H9 (cell line): ENCODE results near the gene GAREM1. TPM values are rescaled to one million over a fixed set of nuclear protein-coding genes. Genes with fewer than 3 reads are reported as not detected.

Source experiments
- DNase-seq: peaks from one replicate; pipeline ENCODE4 v3.0.0-alpha.2; 2017
- H2AFZ ChIP-seq: one replicate; pipeline ENCODE4 v1.6.1; 2013; ENCODE audit warnings: mild to moderate bottlenecking, low read length, control low read depth, moderate library complexity
- H2AK5ac ChIP-seq: 2 replicates; pipeline ENCODE4 v1.6.1; 2013; ENCODE audit warnings: low read length, control low read depth, mixed read lengths; ENCODE audit not compliant: insufficient read length
- H2BK120ac ChIP-seq: one replicate; pipeline ENCODE4 v1.6.1; 2013; ENCODE audit warnings: low read depth, mild to moderate bottlenecking, low read length, control low read depth, inconsistent platforms; ENCODE audit not compliant: poor library complexity, severe bottlenecking
- H2BK12ac ChIP-seq: 2 replicates; pipeline ENCODE4 v1.6.1; 2013; ENCODE audit warnings: low read length, control low read depth, mixed read lengths, low read depth; ENCODE audit not compliant: insufficient read length
- H2BK15ac ChIP-seq: 2 replicates; pipeline ENCODE4 v1.6.1; 2013; ENCODE audit warnings: low read depth, low read length, control low read depth
- H2BK20ac ChIP-seq: one replicate; pipeline ENCODE4 v1.6.1; 2013; ENCODE audit warnings: low read depth, mild to moderate bottlenecking, low read length, control low read depth, inconsistent platforms; ENCODE audit not compliant: poor library complexity, severe bottlenecking
- H2BK5ac ChIP-seq: 2 replicates; pipeline ENCODE4 v1.6.1; 2013; ENCODE audit warnings: low read length, control low read depth, mixed read lengths; ENCODE audit not compliant: insufficient read length
- H3K14ac ChIP-seq: 2 replicates; pipeline ENCODE4 v1.6.1; 2013; ENCODE audit warnings: low read length, control low read depth; ENCODE audit not compliant: insufficient read depth
- H3K18ac ChIP-seq: 2 replicates; pipeline ENCODE4 v1.6.1; 2013; ENCODE audit warnings: low read depth, mild to moderate bottlenecking, mixed read lengths, low read length, control low read depth; ENCODE audit not compliant: insufficient read length
- H3K23ac ChIP-seq: 2 replicates; pipeline ENCODE4 v1.6.1; 2013; ENCODE audit warnings: low read length, control low read depth, mixed read lengths, low read depth; ENCODE audit not compliant: insufficient read length
- H3K23me2 ChIP-seq: 2 replicates; pipeline ENCODE4 v1.6.1; 2013; ENCODE audit warnings: low read depth, mild to moderate bottlenecking, mixed read lengths, low read length, control low read depth; ENCODE audit not compliant: insufficient read length, poor library complexity, severe bottlenecking
- H3K27ac ChIP-seq: 2 replicates; pipeline ENCODE4 v1.5.1; 2013; ENCODE audit warnings: low read length, control low read depth, mixed read lengths, low read depth; ENCODE audit not compliant: insufficient read length
- H3K27me3 ChIP-seq: 2 replicates; pipeline ENCODE4 v1.6.1; 2013; ENCODE audit warnings: low read length, control low read depth, inconsistent platforms; ENCODE audit not compliant: insufficient read depth
- H3K4ac ChIP-seq: 2 replicates; pipeline ENCODE4 v1.6.1; 2013; ENCODE audit warnings: low read depth, mild to moderate bottlenecking, control low read depth, inconsistent platforms, low read length, moderate library complexity
- H3K4me1 ChIP-seq: 2 replicates; pipeline ENCODE4 v1.6.1; 2013; ENCODE audit warnings: low read length, control low read depth, inconsistent platforms; ENCODE audit not compliant: insufficient read depth
- H3K4me2 ChIP-seq: 2 replicates; pipeline ENCODE4 v1.6.1; 2013; ENCODE audit warnings: low read length, control low read depth, mixed read lengths; ENCODE audit not compliant: insufficient read length, insufficient read depth
- H3K56ac ChIP-seq: 2 replicates; pipeline ENCODE4 v1.6.1; 2013; ENCODE audit warnings: low read depth, mild to moderate bottlenecking, mixed read lengths, low read length, control low read depth; ENCODE audit not compliant: insufficient read length
- H3K79me1 ChIP-seq: 2 replicates; pipeline ENCODE4 v1.6.1; 2013; ENCODE audit warnings: low read depth, mild to moderate bottlenecking, moderate library complexity, low read length, control low read depth, inconsistent platforms; ENCODE audit not compliant: insufficient read depth, poor library complexity, severe bottlenecking
- H3K79me2 ChIP-seq: 2 replicates; pipeline ENCODE4 v1.6.1; 2013; ENCODE audit warnings: low read length, control low read depth, inconsistent platforms; ENCODE audit not compliant: insufficient read depth
- H3K9ac ChIP-seq: 2 replicates; pipeline ENCODE4 v1.6.1; 2013; ENCODE audit warnings: low read length, control low read depth, mixed read lengths; ENCODE audit not compliant: insufficient read length; ENCODE audit errors: extremely low read depth
- H3K9me3 ChIP-seq: one replicate; pipeline ENCODE4 v1.6.1; 2013; ENCODE audit warnings: low read depth, low read length, inconsistent platforms; ENCODE audit not compliant: control insufficient read depth
- H3T11ph ChIP-seq: one replicate; pipeline ENCODE4 v1.6.1; 2013; ENCODE audit warnings: mild to moderate bottlenecking, low read length, control low read depth, inconsistent platforms
- H4K20me1 ChIP-seq: one replicate; pipeline ENCODE4 v1.6.1; 2013; ENCODE audit not compliant: control insufficient read depth, insufficient read length, insufficient read depth
- H4K5ac ChIP-seq: 2 replicates; pipeline ENCODE4 v1.6.1; 2013; ENCODE audit warnings: low read depth, mild to moderate bottlenecking, mixed read lengths, low read length, control low read depth; ENCODE audit not compliant: insufficient read length
- H4K8ac ChIP-seq: replicated peaks from 2 replicates; pipeline ENCODE4 v1.6.1; 2013; ENCODE audit warnings: low read length, control low read depth, mixed read lengths, low read depth; ENCODE audit not compliant: insufficient read length
- H4K91ac ChIP-seq: 2 replicates; pipeline ENCODE4 v1.6.1; 2013; ENCODE audit warnings: low read depth, mild to moderate bottlenecking, moderate library complexity, mixed read lengths, low read length, control low read depth; ENCODE audit not compliant: insufficient read length
- H3K27ac Mint-ChIP-seq, 3 experiments: 2 replicates in 2 of 3; 3 replicates in 1 of 3; pipeline ENCODE4 v1.8.0; 2020 to 2021; ENCODE audit warnings: mixed read lengths in 3 of 3, mild to moderate bottlenecking in 1 of 3, moderate library complexity in 1 of 3
- H3K27me3 Mint-ChIP-seq: 2 replicates; pipeline ENCODE4 v1.8.0; 2021; ENCODE audit warnings: low read depth, mild to moderate bottlenecking, moderate library complexity, mixed read lengths
- H3K36me3 Mint-ChIP-seq, 3 experiments: 2 replicates in 2 of 3; 3 replicates in 1 of 3; pipeline ENCODE4 v1.8.0; 2020 to 2021; ENCODE audit warnings: low read depth in 3 of 3, mixed read lengths in 3 of 3; ENCODE audit not compliant: insufficient read depth in 1 of 3
- H3K4me1 Mint-ChIP-seq, 2 experiments: 2 replicates each; pipeline ENCODE4 v1.8.0; 2020; ENCODE audit warnings: mixed read lengths in 2 of 2
- H3K4me3 Mint-ChIP-seq, 2 experiments: 2 replicates in 1 of 2; 3 replicates in 1 of 2; pipeline ENCODE4 v1.8.0; 2020 to 2021; ENCODE audit warnings: mild to moderate bottlenecking in 2 of 2, mixed read lengths in 2 of 2, moderate library complexity in 1 of 2
- H3K9me3 Mint-ChIP-seq, 2 experiments: 2 replicates in 1 of 2; 3 replicates in 1 of 2; pipeline ENCODE4 v1.8.0; 2020; ENCODE audit warnings: mild to moderate bottlenecking in 2 of 2, mixed read lengths in 2 of 2, moderate library complexity in 1 of 2
- CTCF ChIP-seq: fragments of 200-600 bp; sonication (generic); conservative IDR thresholded peaks from 3 replicates; pipeline ENCODE4 v1.8.0; 2021; ENCODE audit warnings: antibody characterized with exemption, mild to moderate bottlenecking
- WGBS: extraction: QIAGEN DNeasy Blood & Tissue Kit; methylation state at CpG from one replicate; pipeline ENCODE4 v1.1.7; 2013; ENCODE audit warnings: missing lambda C conversion rate, low lambda C conversion rate, mixed read lengths; ENCODE audit not compliant: insufficient read length; ENCODE audit errors: extremely low coverage; 5-methylcytosine and 5-hydroxymethylcytosine counted together
- total RNA-seq: library from RNA; stranded (reverse); gene quantifications from 2 replicates; pipeline ENCODE4 v1.2.1, GENCODE V29; 2021

Gene GAREM1
- total RNA-seq, 1 experiment from 2014 or later: 4.4 TPM

GRCh38 chr18:32332708-32333107, 138.0 kb downstream of the GAREM1 start:
- WGBS: no CpG with 5 or more reads among the region's 5 CpGs
- Histone ChIP-seq H2BK120ac (no peak overlapping the region), H2BK15ac (no peak overlapping the region), H2BK12ac (no peak overlapping the region), H4K5ac (no peak overlapping the region), H3K18ac (no peak overlapping the region), H3K4ac (no peak overlapping the region), H3T11ph (no peak overlapping the region), H3K79me2 (no peaks in the 10 kb centered on the region), H3K79me1 (no peaks in the 10 kb centered on the region), H3K9me3 (no peaks in the 10 kb centered on the region), H2BK5ac (no peak overlapping the region), H3K23ac (no peak overlapping the region), H3K4me2 (no peak overlapping the region), H2AFZ (no peak overlapping the region), H3K27ac (no peak overlapping the region), H4K8ac (no peak overlapping the region), H4K91ac (no peak overlapping the region), H3K56ac (no peak overlapping the region), H2AK5ac (no peak overlapping the region), H3K4me1 (no peaks in the 10 kb centered on the region; the same call in 1 of the 2 replicates), H3K9ac (no peak overlapping the region), H4K20me1 (no peaks in the 10 kb centered on the region), H3K14ac (no peak overlapping the region), H3K27me3 (no peaks in the 10 kb centered on the region), H2BK20ac (no peak overlapping the region), H3K23me2 (no peaks in the 10 kb centered on the region)
- TF ChIP-seq CTCF: no peak
- no peak overlapping the region for H3K4me3 Mint-ChIP-seq
- no peak overlapping the region for H3K27ac Mint-ChIP-seq
- H3K36me3 Mint-ChIP-seq: no peaks in the 10 kb centered on the region
- no peaks in the 10 kb centered on the region for H3K27me3 Mint-ChIP-seq
- H3K9me3 Mint-ChIP-seq: no peaks in the 10 kb centered on the region
- DNase-seq: no peak
- peaks cover 6 to 8% of the 10 kb centered on the region in 2 experiments for H3K4me1 Mint-ChIP-seq
